Thoracic aorta (tissue), 2 donors: ENCODE measurements around the gene NTNG1. TPM values are rescaled to one million over a fixed set of nuclear protein-coding genes. Genes with fewer than 3 reads are reported as not detected.

Experiments used
- ATAC-seq: fragments of 150-250 bp; one replicate; pipeline ENCODE4 v1.8.0; 2017; ENCODE audit warnings: low read depth; ENCODE audit not compliant: insufficient number of reproducible peaks, low FRiP score
- DNase-seq: peaks from one replicate; pipeline ENCODE4 v3.0.0-alpha.2; 2020; ENCODE audit warnings: low spot score
- H3K27ac ChIP-seq, 2 donors: fragments of 200-600 bp; sonication (generic); 1 replicate in 1 of 2; 2 replicates in 1 of 2; pipeline ENCODE4 v1.5.1; 2016; ENCODE audit warnings: mild to moderate bottlenecking in 2 of 2, moderate library complexity in 2 of 2
- H3K27me3 ChIP-seq: fragments of 200-600 bp; sonication (generic); replicated peaks from 2 replicates; pipeline ENCODE4 v1.6.0; 2016; ENCODE audit warnings: mild to moderate bottlenecking; ENCODE audit not compliant: insufficient read depth
- H3K36me3 ChIP-seq: fragments of 200-600 bp; sonication (generic); one replicate; pipeline ENCODE4 v1.5.1; 2016
- H3K4me1 ChIP-seq, 2 donors: fragments of 200-600 bp; sonication (generic); 1 replicate in 1 of 2; 2 replicates in 1 of 2; pipeline versions ENCODE4 v1.5.1 to v1.6.0; 2016; ENCODE audit warnings: low read depth in 2 of 2, mild to moderate bottlenecking in 1 of 2; ENCODE audit not compliant: control insufficient read depth in 1 of 2
- H3K4me3 ChIP-seq: fragments of 200-600 bp; sonication (generic); 2 replicates; pipeline ENCODE4 v1.5.1; 2016; ENCODE audit warnings: mild to moderate bottlenecking
- H3K9me3 ChIP-seq: fragments of 200-600 bp; sonication (generic); 2 replicates; pipeline ENCODE4 v1.5.1; 2016
- CTCF ChIP-seq: fragments of 200-600 bp; sonication (generic); IDR thresholded peaks from one replicate; pipeline ENCODE4 v1.5.1; 2019; ENCODE audit warnings: antibody characterized with exemption
- total RNA-seq, 2 donors: library from RNA; depleted of rRNA; stranded (reverse); fragments of >200 nt; gene quantifications; one replicate each; pipeline versions ENCODE4 v1.1.0 to v1.2.3, GENCODE V29; 2016

NTNG1 gene
- total RNA-seq, 2 donors from 2014 or later, result 0.99 to 1.4 TPM

DNA sequence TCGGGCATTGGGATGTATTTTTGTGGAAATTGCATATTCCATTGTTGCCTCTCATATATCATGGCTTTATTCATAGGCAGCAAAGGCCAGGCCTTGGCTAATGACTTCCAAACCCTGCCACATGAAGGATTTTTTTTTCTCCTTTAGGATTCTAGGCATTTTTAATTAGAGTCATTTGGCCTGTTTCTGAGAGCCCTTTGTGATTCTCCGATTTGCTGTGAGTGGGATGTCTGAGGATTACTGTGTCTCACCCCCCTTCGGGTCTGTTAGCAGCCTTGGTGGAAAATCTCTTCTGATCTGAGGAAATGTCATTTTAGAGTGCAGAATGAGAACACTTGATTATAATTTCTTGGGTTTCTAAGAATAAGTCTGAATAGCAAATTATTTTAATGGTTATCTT, 253.5 kb downstream of the NTNG1 start:
- TF ChIP-seq CTCF, result no peak
- no peak overlapping the region for H3K27ac ChIP-seq
- no peaks in the 10 kb centered on the region for H3K36me3 ChIP-seq
- no peak for DNase-seq
- no peak overlapping the region for H3K4me3 ChIP-seq
- no peak for ATAC-seq
- no peaks in the 10 kb centered on the region for H3K4me1 ChIP-seq
- no peaks in the 10 kb centered on the region for H3K27me3 ChIP-seq
- H3K9me3 ChIP-seq, result no peaks in the 10 kb centered on the region

GRCh38 chr1:107401704-107402103, 260.9 kb downstream of the NTNG1 start:
- Histone ChIP-seq H3K9me3 (no peaks in the 10 kb centered on the region), H3K27ac (no peak overlapping the region), H3K4me3 (no peak overlapping the region), H3K27me3 (no peaks in the 10 kb centered on the region), H3K4me1 (no peaks in the 10 kb centered on the region), H3K36me3 (no peaks in the 10 kb centered on the region)
- ATAC-seq, result no peak
- no peak for DNase-seq
- TF ChIP-seq CTCF, result no peak

- no peak for ATAC-seq
- Histone ChIP-seq H3K27me3 (no peaks in the 10 kb centered on the region), H3K9me3 (no peaks in the 10 kb centered on the region), H3K4me3 (no peak overlapping the region), H3K4me1 (no peaks in the 10 kb centered on the region), H3K36me3 (no peaks in the 10 kb centered on the region), H3K27ac (no peak overlapping the region)
- no peak for DNase-seq
- no peak for TF ChIP-seq CTCF
These were observed 263.9 kb downstream of the NTNG1 start for GRCh38 chr1:107404756-107405155.

DNA sequence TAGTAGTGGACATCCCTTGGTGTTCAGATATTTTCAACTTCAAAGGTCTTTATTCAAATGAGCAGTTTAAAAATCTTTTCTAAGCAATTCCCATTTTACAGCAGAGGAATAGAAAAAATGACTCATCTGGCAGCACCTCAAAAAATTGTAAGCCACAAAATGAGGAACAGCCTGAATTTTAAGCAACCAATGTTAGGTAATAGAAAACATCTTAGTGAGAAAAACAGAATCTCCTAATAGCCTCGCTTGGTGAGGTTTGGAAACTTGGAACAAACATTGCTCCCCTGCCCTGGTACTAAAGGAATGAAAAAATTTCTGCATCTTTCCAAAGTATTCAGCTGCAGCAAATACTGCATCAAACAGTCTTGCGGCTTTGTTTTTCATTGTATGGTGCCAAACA, 264.4 kb downstream of the NTNG1 start:
- Histone ChIP-seq H3K9me3 (no peaks in the 10 kb centered on the region), H3K4me3 (no peak overlapping the region), H3K27me3 (no peaks in the 10 kb centered on the region), H3K27ac (no peak overlapping the region), H3K4me1 (no peaks in the 10 kb centered on the region), H3K36me3 (no peaks in the 10 kb centered on the region)
- ATAC-seq (no peak), DNase-seq (no peak)
- TF ChIP-seq CTCF, result no peak

DNA sequence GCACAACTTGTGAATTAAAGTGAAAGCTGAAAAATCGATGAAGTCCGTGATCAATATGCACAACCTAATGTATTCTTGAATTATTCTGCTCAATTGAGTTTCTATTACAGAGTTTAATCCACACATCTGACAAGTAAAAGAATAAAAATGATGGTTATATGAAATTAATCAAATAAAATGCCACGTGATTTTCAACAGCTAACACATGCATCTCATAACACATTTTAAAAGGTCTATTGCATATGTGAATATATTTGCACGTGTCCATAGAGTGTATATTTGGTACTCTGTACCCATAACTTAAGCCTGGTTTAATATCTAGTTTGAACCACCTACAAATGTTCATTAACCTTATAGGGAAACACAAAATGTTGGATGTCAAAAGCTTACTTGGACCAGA, 266.2 kb downstream of the NTNG1 start:
- no peak overlapping the region for H3K4me3 ChIP-seq
- no peaks in the 10 kb centered on the region for H3K36me3 ChIP-seq
- no peak for ATAC-seq
- no peak for DNase-seq
- H3K4me1 ChIP-seq, result no peaks in the 10 kb centered on the region
- H3K9me3 ChIP-seq, result no peaks in the 10 kb centered on the region
- no peak for TF ChIP-seq CTCF
- H3K27me3 ChIP-seq, result no peaks in the 10 kb centered on the region
- no peak overlapping the region for H3K27ac ChIP-seq
